Peyer's patch (tissue), 4 donors: ENCODE measurements around the gene TCF7L2.

ENCODE experiments used
- CTCF ChIP-seq, 6 experiments: fragments of 450-650 bp in 4 of 6; fragments of 200-600 bp in 2 of 6; sonication (generic) in 1 of 6; IDR thresholded peaks; one replicate each; pipeline ENCODE4 v1.5.1; 2017 to 2019; ENCODE audit warnings: antibody characterized with exemption in 6 of 6, mild to moderate bottlenecking in 3 of 6, moderate library complexity in 1 of 6
- POLR2A ChIP-seq, 2 donors: fragments of 450-650 bp; IDR thresholded peaks; one replicate each; pipeline ENCODE4 v1.5.1; 2017; ENCODE audit warnings: antibody characterized with exemption in 2 of 2, mild to moderate bottlenecking in 2 of 2, moderate library complexity in 2 of 2

GRCh38 chr10:113133497-113134115, 183.6 kb downstream of the TCF7L2 start:
- no peak for TF ChIP-seq POLR2A (IDR thresholded peaks at IDR 0.05)
- TF ChIP-seq CTCF (IDR thresholded peaks at IDR 0.05), result no peak
